Lower leg skin (tissue), 3 donors: ENCODE results near the gene HERPUD1.

Source experiments
- CTCF ChIP-seq, 3 donors: fragments of 450-650 bp; IDR thresholded peaks; one replicate each; pipeline ENCODE4 v1.5.1; 2016; ENCODE audit warnings: antibody characterized with exemption in 3 of 3, mild to moderate bottlenecking in 3 of 3, moderate library complexity in 2 of 3
- POLR2A ChIP-seq, 2 donors: fragments of 450-650 bp; IDR thresholded peaks; one replicate each; pipeline ENCODE4 v1.6.1; 2016 to 2017; ENCODE audit warnings: antibody characterized with exemption in 2 of 2, mild to moderate bottlenecking in 1 of 2, moderate library complexity in 1 of 2

DNA sequence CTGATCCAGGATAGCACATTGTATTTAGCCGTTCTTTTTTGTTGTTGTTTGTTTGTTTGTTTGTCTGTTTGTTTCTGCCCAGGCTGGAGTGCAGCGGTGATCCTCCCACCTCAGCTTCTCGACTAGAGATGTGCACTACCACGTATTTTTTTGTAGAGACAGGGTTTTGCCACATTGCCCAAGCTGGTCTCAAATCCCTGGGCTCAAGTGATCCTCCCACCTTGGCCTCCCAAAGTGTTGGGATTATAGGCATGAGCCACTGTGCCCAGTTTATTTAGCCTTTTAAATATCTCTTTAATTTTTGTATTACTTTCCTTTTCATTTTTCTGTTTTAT lies 48.2 kb downstream of the HERPUD1 start:
- TF ChIP-seq CTCF (IDR thresholded peaks at IDR 0.05) (no peak), POLR2A (IDR thresholded peaks at IDR 0.05) (no peak)
